C4-2B (cell line): Measurements from ENCODE around the gene ANKRD13A.

ENCODE experiments used
- ZFX ChIP-seq: fragments of 450-650 bp; IDR thresholded peaks from 2 replicates; pipeline ENCODE4 v1.6.1; 2017
- TF ChIP-seq, protein P1 (sequence below): fragments of 450-650 bp; conservative IDR thresholded peaks from 2 replicates; pipeline ENCODE4 v1.5.1; 2017; ENCODE audit warnings: mild to moderate bottlenecking

DNA sequence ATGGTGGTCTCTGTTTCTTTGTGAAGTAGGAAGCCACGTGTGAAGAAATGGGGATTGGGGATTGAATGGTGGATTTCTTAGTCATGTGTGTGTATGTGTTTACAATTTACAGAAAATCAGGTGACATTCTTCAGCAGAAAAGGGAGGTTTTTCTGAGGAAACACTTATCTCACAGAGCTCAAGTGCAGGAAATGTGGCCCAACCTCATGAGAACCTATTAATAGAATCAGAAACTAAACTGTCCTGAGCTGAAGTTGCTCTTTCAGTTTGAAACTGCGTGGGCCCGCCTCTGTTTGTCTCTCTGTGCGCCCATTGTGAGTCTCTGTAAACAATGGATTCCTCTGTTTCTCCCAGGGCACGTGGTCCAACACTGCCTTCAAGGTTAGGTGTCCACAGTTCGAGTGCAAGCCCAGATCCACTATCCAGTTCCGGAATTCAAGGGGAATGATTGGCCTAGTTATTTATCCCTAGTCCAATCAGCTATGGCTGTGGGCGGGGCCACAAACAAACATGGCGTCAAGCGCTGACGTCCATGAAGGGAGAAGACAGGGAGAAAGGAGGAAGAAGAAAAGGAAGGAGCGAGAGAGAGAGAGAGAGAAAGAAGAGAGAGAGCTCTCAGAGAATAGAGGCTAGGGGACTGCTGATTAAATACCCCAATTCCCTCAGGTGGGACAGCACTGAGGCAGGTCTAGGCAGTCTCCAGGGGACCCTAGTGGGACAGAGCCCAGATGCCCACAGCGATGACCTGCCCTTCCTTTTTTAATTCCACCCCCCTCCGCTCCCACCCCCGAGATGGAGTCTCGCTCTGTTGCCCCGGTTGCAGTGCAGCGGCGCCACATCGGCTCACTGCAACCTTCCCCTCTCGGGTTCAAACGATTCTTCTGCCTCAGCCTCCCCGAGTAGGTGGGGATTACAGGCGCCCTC lies 80.5 kb downstream of the ANKRD13A start:
- TF ChIP-seq, protein P1, sequence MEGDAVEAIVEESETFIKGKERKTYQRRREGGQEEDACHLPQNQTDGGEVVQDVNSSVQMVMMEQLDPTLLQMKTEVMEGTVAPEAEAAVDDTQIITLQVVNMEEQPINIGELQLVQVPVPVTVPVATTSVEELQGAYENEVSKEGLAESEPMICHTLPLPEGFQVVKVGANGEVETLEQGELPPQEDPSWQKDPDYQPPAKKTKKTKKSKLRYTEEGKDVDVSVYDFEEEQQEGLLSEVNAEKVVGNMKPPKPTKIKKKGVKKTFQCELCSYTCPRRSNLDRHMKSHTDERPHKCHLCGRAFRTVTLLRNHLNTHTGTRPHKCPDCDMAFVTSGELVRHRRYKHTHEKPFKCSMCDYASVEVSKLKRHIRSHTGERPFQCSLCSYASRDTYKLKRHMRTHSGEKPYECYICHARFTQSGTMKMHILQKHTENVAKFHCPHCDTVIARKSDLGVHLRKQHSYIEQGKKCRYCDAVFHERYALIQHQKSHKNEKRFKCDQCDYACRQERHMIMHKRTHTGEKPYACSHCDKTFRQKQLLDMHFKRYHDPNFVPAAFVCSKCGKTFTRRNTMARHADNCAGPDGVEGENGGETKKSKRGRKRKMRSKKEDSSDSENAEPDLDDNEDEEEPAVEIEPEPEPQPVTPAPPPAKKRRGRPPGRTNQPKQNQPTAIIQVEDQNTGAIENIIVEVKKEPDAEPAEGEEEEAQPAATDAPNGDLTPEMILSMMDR = no peak
- TF ChIP-seq ZFX = no peak
